ENCODE data around the gene SORBS2. TPM values are rescaled to one million over a fixed set of nuclear protein-coding genes. Genes with fewer than 3 reads are reported as not detected.

The SORBS2 gene
- total and polyA plus RNA-seq, 2 of the 4 experiments (the other 2 are of a cell fraction) = 0.18 TPM; not detected in 1

- peak overlapping the region; percentile 22; the same call in 1 of the 2 replicates for H3K4me2 ChIP-seq (ENCODE audit: low read depth, low read length)
- ATAC-seq (ENCODE audit: low read depth) (peak; percentile 10), DNase-seq (peak; percentile 26)
- H3K4me1 ChIP-seq (ENCODE audit: control insufficient read depth, insufficient read depth, low read length) = peaks cover 11% of the 10 kb centered on the region
- no peak overlapping the region for H3K9ac ChIP-seq (ENCODE audit: low read depth, low read length)
- H3K4me3 ChIP-seq (ENCODE audit: insufficient read depth, low read depth, low read length) = no peak overlapping the region
- H4K91ac ChIP-seq (ENCODE audit: insufficient read depth, low read depth, low read length) = no peak overlapping the region
- CTCF ChIA-PET = interaction anchor here (1.4 kb wide), 1 partner anchor 21 kb away, joined by 4 read pairs; no protein-coding TSS in a partner anchor
- no peak overlapping the region for H2BK5ac ChIP-seq (ENCODE audit: low read depth, low read length, poor library complexity, severe bottlenecking)
- 0 out of 2 replicates have a peak overlapping the region, but pooled peaks have one; percentile 3 for H2BK20ac ChIP-seq (ENCODE audit: low read depth, low read length)
- H3K27ac ChIP-seq (ENCODE audit: insufficient read depth, low read length) = no peak overlapping the region
- no peak overlapping the region for H3K23ac ChIP-seq (ENCODE audit: low read depth, low read length)
- H2BK15ac ChIP-seq (ENCODE audit: low read depth, low read length) = no peak overlapping the region
- peaks cover 7% of the 10 kb centered on the region for H3K9me1 ChIP-seq (ENCODE audit: insufficient read depth, low read length)
- dilution Hi-C loops (cut with HindIII; ENCODE audit: low sequenced_read_pairs, unreplicated experiment) = no loop called here
- no peak overlapping the region for H2AK9ac ChIP-seq (replicated peaks; ENCODE audit: low read depth, low read length, poor library complexity)
- no peaks in the 10 kb centered on the region; the same call in 1 of the 2 replicates for H3K27me3 ChIP-seq (ENCODE audit: control insufficient read depth, insufficient read depth, low read length)
- H2AFZ ChIP-seq (replicated peaks; ENCODE audit: low read length, poor library complexity) = no peak overlapping the region
- no peaks in the 10 kb centered on the region for H4K20me1 ChIP-seq (ENCODE audit: insufficient read depth, low read length)
- H2BK120ac ChIP-seq (ENCODE audit: low read depth, low read length) = no peak overlapping the region
- intact Hi-C loops (cut with micrococcal nuclease) = no loop called here
- BruUV-seq (replicated peaks) = no TSS peak
- H2AK5ac ChIP-seq (ENCODE audit: low read depth, low read length) = no peak overlapping the region
- H3K18ac ChIP-seq (ENCODE audit: low read depth, low read length) = peak overlapping the region; percentile 29; the same call in 1 of the 2 replicates
- H3K79me1 ChIP-seq (ENCODE audit: low read depth in 1 of 2, low read length in 2 of 2) = peaks cover 0 to 3% of the 10 kb centered on the region in 2 experiments; a peak in 1 of 4 replicates
- no peaks in the 10 kb centered on the region for H3K36me3 ChIP-seq (ENCODE audit: control insufficient read depth, insufficient read depth, low read length)
- H4K8ac ChIP-seq (ENCODE audit: low read depth in 2 of 2, low read length in 2 of 2) = 0 out of 4 replicates have a peak overlapping the region, but pooled peaks of 1 of the 2 experiments have one; percentile 9
- no peaks in the 10 kb centered on the region; the same call in 1 of the 2 replicates for H3K9me3 ChIP-seq (ENCODE audit: control insufficient read depth, insufficient read depth, low read length)
- H3K56ac ChIP-seq (ENCODE audit: extremely low read depth, insufficient read depth, low read length) = no peak overlapping the region
- in situ Hi-C loops (cut with MboI; ENCODE audit: low sequenced_read_pairs) = no loop called here
- 0 out of 2 replicates have a peak overlapping the region, but pooled peaks have one; percentile 14 for H3K14ac ChIP-seq (replicated peaks; ENCODE audit: low read depth, low read length)
- POLR2A ChIA-PET (ENCODE audit: unreplicated experiment) = no interaction called here
- 90% methylated on average over 2 of the region's 8 CpGs; no CpG with 5 or more reads in 1 of the 2 experiments for WGBS, 2 experiments (ENCODE audit: extremely low coverage in 2 of 2, insufficient read length in 1 of 2)
- no peak overlapping the region; the same call in 1 of the 2 replicates for H4K5ac ChIP-seq (ENCODE audit: low read depth, low read length)
- no peak overlapping the region for H3K4ac ChIP-seq (ENCODE audit: low read depth, low read length)
- no peak for TF ChIP-seq RFX5 (IDR thresholded peaks at IDR 0.05; ENCODE audit: low read depth, low read length)
- no peak for TF ChIP-seq NFE2L2 (IDR thresholded peaks at IDR 0.05; ENCODE audit: low read depth, low read length)
- TF ChIP-seq MAZ (IDR thresholded peaks at IDR 0.05; ENCODE audit: borderline replicate concordance, low read depth, low read length) = no peak
- TF ChIP-seq CHD1 (IDR thresholded peaks at IDR 0.05; ENCODE audit: low read depth, low read length) = no peak
- TF ChIP-seq ELK1 (IDR thresholded peaks at IDR 0.05; ENCODE audit: borderline replicate concordance, low read depth, low read length) = no peak
- no peak for TF ChIP-seq MXI1 (IDR thresholded peaks at IDR 0.05; ENCODE audit: borderline replicate concordance, low read depth, low read length)
- no peak for TF ChIP-seq POLR2A (IDR thresholded peaks at IDR 0.05; ENCODE audit: low read depth, low read length)
- no peak for TF ChIP-seq BHLHE40 (IDR thresholded peaks at IDR 0.05; ENCODE audit: low read depth, low read length)
- TF ChIP-seq SMC3 (IDR thresholded peaks at IDR 0.05; ENCODE audit: low read depth, low read length) = no peak
- TF ChIP-seq USF2 (IDR thresholded peaks at IDR 0.05; ENCODE audit: low read depth, low read length) = no peak
- no peak for TF ChIP-seq CEBPB (IDR thresholded peaks at IDR 0.05; ENCODE audit: low read depth, low read length)
- TF ChIP-seq RCOR1 (IDR thresholded peaks at IDR 0.05; ENCODE audit: insufficient replicate concordance, low read length) = no peak
- no peak for TF ChIP-seq MAFK (IDR thresholded peaks at IDR 0.05; ENCODE audit: low read depth, low read length)
Measured at GRCh38 chr4:185576962-185577950, 234.7 kb downstream of the SORBS2 start.

Measured in IMR-90 (cell line).